Cortex of kidney (tissue), 1 donor: Measurements from ENCODE around the gene MEI4.
"Not testable (repeated sequence)": the region's sequence is repeated elsewhere in the genome, so short reads cannot be mapped to it uniquely, and the experiment has no call there.

Source experiments
- DNase-seq: peaks from one replicate; lab custom pipeline; 2025; lab: John Stamatoyannopoulos, UW

The MEI4 gene

DNA sequence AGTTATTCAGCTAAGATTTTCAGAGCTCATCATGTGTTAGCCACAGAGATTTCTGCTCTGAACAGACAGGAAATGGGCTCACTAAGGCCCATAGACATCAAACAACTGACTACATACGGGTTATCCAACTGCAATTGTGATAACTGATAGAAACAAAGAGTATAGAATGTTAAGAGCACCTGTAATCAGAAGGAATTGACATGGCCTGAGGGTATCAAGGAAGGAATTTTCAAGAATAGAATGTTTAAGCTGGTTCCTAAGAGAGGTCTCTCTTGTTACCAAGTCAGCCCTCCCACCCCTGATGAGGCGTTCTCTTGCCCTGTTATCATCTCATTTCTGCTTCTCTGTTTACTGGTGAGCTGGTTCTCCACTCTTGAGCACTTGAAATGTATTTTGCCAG lies at the start of gene MEI4:
Gene MEI4 (plus strand): TSS at position 301 of the 400 bp plus-strand sequence. CDS start 37,633 bp downstream, outside the sequence.
- DNase-seq = no peak

DNA sequence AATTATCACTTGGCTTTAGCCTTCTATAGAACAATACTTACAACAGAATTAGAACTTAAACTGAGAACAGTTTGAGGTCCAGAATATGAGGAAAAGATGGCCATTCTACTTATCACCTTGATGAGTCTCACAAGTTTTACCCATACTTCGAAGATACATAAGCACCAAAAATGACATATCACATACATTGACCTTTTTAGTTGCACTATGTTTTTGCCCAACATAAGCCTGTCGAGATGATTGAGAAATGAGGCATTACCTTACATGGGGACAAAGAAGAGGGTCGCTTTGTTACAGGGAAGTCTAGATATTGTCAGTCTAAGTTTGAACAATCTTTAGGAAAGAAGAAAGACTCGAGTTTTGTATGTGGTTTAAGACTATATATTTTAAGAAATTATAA lies 48.4 kb upstream of the MEI4 start:
- no peak for DNase-seq

DNA sequence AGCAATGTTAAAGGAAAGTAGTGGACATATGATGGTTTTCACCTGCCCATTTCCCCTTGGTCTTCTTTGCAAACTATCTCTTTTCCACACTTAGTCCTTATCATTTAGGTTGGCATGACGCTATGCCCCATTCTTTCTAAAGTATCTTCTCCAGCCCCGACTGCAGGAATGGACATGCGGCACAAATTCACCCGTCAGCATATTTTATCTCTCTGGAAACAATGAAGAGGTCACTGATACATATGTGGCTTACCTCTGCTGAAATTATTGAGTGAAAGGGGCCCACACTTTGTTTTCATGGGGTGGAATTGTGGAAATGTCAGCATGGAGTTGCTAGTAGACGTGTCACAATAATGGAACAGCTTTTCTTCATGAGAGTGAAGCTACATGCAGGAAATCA lies 45.8 kb upstream of the MEI4 start:
- no peak for DNase-seq

- DNase-seq = no peak
Observed at GRCh38 chr6:77609106-77609505, 43.7 kb upstream of the MEI4 start.

- DNase-seq = no peak
Observed at GRCh38 chr6:77619114-77619513, 33.7 kb upstream of the MEI4 start.

DNA sequence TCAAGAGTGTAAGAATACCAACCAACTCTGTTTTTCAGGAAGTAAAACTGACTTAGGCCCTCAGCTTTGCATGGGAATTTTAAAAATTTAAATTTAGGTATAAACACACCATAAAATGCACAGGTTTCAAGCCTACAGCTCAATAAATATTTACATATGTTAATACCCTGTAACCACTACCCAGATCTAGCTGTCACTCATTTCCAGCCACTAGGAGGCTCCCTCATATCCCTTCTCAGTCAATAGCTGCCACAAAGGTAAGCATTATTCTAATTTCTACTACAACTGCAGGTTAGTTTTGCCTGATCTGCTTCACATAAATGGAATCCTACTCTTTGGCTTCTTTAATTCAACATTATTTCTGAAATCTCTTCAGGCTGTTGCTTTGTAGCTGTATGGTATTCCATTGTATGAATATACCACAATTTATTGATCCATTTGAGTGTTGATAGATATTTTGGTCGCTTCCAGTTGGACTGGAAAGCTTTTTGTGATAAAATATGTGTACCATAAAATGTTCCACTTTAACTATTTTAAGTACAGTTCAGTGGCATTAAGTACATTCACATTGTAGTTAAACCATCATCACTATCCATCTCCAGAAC lies 32.5 kb upstream of the MEI4 start:
- DNase-seq = no peak

DNA sequence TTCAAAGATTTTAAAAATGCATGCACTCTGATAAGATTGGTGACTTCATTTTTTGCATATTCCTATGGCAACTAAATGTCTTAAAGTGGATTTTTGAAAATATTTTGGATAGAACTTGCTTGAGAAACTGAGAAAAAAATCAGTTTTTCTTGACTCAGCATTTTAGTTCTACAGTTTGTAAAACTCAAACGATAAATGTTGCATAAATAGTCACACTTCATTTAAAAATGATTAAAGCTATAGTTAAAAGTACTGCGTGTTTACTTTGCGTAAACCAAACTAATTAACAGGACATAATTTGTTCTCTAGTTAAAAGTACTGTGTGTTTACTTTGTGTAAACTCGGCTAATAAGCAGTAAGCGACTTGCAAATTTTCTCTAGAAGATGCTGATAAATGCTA lies 28.3 kb upstream of the MEI4 start:
- DNase-seq = no peak

DNA sequence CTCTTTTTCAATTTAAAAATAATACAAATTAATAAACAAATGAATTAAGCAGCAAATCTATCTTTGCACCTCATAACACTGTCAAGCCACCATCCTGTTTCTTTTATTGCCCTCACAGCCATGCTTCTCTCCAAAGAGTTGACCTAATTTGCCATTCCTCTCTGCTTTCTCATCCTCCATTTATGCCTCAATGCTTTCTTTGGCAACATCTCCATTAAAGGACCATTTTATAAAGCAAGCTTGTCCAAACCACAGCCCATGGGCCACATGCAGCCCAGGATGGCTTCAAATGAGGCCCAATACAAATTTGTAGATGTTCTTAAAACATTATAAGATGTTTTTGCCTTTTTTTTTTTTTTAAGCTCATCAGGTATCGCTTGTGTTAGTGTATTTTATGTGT lies 26.4 kb upstream of the MEI4 start:
- DNase-seq = no peak

GRCh38 chr6:77630014-77630413 lies 22.8 kb upstream of the MEI4 start:
- DNase-seq = no peak

DNA sequence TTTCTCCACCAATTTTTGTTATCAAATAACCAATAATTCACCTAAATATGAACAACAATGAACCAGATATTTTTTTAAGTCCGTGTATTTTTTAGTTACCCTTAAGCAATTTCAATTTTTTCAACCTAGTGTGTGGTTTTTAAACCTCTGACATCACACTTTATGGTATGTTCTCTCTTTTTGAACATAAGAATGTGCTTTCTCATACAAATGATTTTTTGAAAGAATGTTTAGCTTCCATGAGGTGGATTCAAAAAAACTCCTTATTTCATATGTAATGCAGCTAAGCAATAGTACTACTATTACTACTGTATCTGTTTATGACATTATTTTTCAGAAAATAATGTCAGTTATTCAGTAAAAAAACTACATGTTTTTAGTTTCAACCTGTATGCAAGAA lies 19.4 kb upstream of the MEI4 start:
- no peak for DNase-seq

GRCh38 chr6:77633993-77634715 lies 18.7 kb upstream of the MEI4 start:
- no peak for DNase-seq

- DNase-seq = no peak
Observed at GRCh38 chr6:77638129-77638830, 14.6 kb upstream of the MEI4 start.

DNA sequence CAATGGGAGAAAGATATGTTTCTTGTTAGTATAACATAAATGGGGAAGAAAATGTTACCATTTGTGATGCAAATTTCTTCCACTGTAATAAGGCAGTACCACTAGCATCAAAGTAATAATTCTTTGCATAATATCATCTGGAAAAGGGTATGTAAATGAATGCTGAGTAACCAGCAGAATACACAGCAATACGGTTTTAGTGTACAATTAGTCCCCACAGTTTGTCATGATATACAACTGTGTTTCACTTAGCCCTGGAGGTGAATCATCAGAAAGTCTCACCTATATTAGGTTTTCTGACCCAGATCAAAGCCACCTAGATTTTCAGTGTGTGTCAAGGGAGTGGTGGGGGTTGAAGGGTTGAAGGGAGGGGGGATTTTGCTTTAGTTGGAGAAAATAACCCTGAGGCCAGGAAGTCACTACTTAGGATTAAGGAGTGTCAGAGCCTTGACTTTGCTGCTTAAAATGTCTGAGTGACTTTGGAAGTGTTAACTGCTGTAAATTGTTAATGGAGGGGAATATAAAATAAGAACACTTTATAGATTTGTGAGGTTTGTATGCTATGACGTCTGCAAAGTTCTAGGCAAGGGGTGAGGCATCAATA lies 8.6 kb upstream of the MEI4 start:
- DNase-seq = no peak

DNA sequence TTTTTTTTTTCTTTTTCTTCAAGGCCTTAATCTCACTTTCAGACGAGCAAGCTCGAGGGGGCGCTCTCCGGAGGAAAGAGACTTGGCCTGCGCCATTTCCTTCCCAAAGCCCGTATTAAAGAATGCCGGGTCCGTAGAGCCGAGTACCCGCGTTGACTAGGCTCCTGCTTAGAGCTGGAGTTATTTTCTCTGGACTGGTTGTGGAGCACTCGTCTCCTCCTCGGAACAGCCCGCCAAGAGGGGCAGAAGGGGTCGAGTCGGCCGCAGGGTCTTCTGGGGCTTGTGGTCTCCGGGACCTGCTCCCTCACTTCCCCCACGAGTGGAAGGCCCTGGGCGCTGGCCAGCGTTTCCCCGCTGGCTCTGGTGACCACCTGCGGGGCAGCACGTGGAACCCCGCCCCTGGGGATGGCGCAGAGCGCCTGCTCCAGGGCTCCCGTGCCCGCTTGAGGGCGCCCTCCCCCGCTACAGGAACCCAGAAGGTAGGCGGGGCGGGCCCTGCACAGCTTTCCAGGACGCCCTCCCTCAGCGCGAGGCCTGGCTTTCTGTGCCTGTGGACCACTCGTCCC lies 2.7 kb upstream of the MEI4 start:
- no peak for DNase-seq

DNA sequence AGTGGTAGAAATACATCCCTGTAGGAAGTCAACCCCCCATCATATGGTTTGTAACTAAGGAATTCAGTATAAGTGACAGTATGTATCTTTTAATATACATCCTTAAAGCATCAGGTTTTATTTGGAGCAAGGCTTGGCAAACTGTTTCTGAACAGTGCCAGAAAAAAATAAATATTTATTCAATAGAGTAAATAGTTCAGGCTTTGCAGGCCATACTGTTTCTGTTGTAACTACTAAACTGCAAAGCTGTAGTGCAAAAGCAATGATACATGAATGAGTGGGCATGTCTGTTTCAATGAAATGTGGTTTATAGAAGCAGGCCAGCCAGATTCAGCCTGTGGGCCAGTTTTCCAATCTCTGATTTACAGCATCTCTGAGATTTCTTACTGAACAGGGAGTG lies 977 bp downstream of the MEI4 start:
- no peak for DNase-seq

GRCh38 chr6:77655035-77655434 lies 2.2 kb downstream of the MEI4 start:
- not testable (repeated sequence) for DNase-seq

DNA sequence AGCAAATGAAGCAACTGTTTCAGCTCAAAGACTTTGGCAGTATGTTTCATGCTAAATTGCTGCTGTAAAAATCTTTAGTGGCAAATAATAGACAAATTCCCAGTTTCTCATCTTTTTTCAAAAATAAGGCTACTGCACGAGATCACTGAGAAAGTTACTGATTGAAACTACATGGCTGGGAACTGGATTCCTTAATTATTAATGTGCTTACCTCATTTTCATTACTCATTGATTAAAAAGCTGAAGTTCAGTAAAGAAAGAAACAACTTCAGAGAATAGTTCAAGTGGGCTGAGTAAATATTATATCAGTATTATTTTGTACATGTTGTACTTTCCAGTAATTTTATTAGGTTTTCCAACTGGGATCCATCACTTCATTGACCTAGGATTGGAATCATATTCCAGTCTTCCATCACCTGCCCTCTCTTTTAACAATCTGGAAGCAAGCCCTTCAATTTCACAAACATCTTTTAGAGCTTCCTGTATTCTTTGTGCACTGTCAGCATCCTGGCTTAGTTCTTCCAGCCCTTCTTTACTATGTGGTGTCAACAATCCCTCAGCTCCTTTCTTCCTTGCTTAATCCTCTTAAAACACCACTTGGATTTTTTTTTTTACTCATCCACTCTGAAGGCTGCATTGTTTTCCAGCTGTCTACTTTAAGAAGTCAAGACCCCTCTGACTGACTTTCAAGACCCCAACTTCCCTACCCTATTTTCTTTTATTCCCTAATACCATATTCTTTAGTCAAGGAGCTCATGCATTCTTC lies 4.3 kb downstream of the MEI4 start:
- no peak for DNase-seq

DNA sequence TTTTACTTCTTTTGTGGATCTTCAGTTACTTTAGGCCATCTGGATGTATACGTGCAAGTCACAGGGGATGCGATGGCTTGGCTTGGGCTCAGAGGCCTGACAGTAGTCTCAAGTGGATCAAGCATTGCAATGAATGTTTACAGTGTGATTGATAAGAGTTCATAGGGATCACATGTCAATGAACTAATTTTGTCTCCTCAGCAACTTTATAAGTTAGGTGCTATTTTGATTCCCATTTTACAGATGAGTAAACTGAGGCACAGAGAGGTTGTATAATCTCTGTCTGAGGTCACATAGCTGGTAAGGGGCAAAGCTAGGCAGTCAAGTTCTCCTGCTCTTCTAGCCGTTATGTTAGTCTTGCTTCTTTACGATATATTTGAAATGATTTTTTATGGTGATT lies 13.5 kb downstream of the MEI4 start:
- DNase-seq = no peak

DNA sequence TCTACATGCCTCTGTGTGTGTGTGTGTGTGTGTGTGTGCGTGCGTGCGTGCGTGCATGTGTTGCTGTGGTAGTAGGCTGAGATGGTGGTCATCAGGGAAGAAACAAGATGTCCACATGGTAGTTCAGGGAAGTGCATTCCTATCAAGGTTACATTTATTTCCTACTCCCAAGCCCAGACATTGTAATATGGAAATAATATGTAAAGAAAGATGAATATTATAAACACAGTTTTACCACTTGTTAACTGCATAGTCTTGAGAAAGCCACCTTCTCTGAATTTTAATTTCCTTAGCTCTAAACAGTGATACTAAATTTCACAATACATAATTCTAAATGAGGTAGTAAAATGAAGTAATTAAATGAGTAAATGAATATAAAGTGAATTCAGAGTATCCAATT lies 14.0 kb downstream of the MEI4 start:
- DNase-seq = no peak

- DNase-seq = no peak
Observed at GRCh38 chr6:77669913-77670312, 17.1 kb downstream of the MEI4 start.

- DNase-seq = no peak
Observed at GRCh38 chr6:77674211-77674610, 21.4 kb downstream of the MEI4 start.

DNA sequence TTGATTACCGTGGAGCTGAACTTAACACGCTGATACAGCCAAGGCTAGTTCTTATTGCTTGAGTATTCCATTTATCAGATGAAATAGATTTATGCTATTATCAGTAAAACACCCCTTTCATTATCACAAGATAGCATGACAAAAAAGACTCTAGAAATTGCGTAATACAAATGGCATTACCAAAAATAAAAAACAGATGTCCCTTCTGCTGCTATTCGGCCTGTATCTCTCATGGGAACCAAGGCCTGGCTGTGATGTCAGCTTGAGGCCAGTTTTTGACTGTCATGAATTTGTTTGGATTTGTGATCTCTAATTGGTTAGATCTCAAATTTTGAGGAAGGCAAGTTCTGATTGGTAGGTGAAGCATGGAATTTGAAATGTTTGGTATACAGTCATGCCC lies 25.2 kb downstream of the MEI4 start:
- DNase-seq = no peak
